ENCODE measurements around the gene HOXA4.

HOXA4 gene

DNA sequence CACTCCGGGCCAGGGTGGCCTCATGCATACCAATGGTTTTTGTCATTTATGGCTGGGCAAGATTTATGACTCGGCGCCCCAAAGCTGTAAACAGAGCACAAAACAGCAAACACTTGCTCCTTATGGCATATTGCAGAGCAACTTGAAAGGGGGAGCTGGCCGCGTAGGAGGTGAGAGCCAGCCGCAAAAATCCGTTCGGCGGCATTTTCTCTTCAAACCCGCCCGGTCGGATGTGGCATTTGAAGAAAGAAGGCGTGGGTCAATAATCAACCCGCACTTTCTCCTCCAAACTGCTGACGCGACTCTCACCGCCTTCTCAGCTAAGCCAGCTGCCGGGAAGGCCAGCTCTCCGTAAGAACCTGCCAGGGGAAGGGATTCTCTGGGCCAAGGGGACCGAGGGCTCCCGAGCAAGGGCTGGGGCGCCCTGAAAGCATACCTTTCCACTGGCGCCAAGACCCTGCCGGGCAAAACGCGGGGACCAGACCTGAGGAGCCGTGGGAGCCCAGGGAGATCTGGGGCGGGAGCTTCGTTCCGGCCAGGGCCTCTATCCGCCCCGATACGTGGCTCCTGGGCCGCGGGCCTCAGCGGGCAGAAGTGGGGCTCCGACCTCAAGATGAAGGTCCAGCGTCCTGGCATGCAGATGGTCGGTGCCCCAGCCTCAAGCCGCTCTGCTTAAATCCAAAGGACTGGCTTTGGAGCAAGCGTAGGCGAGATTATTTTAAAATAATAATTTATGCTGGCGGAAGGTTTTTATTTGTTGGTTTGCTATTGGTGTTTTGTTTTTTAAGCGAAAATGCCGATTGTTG is 15.1 kb downstream of the HOXA4 start:
- DNase-seq, result no peak

DNA sequence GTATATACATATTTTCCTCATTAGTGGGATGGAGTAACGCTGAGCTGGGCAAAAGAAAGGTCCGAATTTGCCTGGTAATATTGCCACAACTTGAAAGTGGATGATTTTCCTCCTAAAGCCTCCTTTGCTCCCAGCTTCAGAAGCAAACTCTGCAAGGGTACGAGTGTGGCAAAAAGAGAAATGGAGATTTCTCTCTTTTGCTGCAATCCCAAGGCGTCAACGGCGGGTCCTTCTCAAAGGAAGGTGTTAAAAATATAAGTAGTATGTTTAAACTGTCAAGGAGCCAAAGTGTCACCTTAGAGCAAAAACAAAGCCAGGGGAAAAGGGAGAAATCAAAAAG is 15.7 kb downstream of the HOXA4 start:
- DNase-seq, result no peak

DNA sequence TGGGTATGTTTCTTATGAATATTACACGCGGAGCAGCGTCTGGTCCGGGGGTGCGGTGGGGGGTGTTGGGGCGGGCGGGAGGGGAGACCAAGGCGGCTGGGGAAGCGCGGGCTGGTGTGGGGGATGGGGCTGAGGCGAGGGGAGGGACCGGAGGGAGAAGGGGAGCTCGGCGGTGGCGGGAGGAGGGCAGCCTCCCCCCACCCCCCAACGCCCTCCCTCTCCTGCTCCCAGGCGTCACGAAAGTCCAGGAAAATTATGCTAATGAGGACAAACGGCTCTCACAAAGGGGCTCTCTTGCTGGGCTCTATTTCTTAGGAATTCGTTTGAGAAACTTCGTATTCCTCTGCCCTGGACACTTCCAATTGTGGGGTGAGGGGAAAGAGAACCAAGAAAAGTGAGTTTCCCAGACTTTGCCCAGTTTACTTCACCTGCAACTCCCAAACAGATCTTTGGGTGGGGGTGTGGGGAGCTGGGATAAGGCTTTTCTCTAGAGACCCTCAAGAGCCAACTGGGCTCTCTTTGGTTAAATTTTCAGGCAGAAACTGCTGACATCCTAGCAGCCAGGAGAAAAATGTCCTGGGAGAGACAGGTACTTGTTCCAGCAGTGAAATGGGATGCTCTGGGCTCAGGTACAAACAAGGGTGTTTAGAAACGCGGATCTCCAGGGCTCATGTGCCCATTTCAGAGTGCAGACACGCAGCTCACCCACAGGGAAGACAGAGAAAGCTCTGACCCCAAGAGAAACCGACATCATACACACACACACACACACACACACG is 16.4 kb downstream of the HOXA4 start:
- no peak for DNase-seq

DNA sequence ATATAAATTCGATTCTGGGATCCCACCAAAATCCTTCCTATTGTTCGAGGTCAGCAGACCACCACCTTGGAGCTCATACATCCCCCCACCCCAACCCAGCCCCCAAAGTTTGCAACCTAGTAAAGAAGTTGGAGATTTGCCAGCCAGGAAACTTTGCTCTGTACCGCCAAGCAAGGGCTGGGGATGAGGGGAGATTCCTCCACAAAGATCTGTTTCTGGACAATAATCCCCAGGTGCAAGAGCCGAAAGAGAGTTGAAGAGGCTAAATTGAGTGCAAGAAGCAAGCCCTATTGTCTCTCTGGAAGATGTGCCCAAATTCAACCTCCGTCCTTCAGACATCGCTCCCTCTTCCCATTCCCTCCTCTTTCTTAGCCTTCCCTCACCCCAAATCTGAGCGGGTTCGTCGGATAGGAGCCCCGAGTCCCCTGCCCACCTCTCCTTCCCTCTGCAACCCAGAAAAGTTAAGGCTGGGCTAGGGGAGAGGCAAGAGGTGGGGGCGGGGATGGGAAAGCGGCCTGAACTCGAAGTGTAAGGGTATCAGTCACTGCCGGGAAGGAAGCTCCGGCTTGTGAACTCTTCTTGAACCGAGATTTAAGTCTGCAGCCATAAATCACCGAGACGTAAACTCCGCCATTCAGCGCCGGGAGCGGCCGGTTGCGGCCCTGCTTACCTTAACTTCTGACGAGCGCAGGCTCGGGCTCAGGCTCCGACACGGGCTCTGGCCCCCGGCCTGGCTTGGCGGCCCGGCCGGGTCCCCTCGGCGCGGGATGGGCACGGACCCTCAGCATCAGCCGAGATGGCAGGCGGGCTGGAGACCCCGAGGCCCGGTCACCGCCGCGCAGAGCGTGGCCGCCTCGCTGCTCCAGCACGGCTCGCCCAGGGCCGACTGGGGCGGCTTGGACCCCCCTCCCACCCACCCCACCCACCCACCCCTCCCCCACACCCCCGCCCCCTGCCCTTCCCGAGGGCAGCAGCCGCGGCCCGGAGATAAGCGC is 17.3 kb downstream of the HOXA4 start:
- DNase-seq, result no peak

DNA sequence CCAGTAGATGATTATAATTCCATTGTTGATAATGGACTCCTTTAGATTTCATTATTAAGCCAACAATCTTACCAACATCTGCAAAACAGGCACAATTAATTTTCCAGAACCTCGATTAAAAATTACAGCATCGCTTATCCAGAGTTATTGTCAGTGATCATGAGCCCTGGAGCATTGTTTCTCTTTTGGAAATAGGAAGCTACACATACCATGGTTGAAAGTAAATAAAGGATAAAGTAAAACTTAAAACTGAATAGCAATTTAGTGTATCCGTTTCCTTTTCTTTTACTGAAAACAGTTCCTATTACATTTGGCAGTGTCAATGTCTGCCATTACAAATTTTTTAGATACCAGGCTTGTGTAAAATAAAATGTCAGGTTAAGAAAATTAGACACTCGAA is 18.2 kb downstream of the HOXA4 start:
- DNase-seq, result no peak

DNA sequence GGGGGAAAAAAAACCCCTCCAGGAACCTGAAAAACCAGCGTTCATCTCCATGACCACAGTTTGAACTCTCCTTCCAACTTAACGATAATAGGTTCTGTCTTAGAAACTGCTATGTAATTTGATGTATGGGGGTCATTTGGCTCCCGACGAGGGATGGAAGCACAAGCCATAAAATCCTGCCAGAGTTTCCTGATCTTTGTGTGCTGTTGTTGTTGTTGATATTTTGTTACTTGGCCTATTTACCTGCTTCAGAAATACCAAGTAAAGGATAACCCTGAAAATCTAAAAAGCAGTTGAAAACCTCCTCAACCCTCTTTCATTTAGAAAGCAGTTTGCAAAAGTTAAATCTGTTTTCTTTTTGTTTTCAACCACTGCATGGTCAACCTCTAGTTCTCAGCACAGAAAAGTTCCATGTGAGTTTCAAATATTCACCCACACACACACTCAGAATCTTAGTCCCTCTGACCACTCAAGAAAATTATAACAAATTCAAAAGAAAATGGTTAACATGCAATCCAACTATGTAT is 18.7 kb downstream of the HOXA4 start:
- DNase-seq, result no peak

DNA sequence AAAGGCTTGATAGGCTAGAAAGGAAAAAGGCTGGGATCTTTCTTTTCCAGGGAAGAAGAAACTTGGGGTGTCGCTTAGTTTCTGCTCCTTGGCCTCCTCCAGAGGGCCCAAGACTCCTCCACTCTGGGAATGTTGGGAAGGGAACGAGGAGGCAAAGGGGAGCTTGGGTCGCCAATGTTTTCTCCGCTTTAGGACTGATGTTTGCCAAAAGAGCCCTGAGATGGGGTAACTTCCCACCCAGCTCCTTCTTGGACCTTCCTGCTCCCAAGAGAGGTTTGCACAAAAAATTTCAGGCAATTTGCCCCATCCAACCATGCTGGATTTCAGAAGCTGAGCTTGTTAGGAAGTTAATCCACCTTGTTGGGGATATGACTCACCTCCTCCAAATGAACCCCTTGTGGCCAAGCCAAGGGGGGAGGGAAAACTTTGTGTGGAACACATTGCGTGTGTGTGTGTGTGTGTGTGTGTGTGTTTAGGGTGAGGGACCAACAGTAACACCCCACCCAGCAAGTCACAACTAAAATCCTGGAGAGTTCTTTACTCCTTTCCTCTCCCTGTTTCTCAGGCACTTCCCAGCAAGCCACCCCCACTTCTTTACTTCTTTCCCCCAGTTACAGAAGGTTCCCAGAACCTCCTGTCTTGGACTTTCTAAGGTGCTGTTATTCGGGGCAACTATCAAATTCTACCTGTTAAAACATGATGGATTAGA is 19.4 kb downstream of the HOXA4 start:
- no peak for DNase-seq

DNA sequence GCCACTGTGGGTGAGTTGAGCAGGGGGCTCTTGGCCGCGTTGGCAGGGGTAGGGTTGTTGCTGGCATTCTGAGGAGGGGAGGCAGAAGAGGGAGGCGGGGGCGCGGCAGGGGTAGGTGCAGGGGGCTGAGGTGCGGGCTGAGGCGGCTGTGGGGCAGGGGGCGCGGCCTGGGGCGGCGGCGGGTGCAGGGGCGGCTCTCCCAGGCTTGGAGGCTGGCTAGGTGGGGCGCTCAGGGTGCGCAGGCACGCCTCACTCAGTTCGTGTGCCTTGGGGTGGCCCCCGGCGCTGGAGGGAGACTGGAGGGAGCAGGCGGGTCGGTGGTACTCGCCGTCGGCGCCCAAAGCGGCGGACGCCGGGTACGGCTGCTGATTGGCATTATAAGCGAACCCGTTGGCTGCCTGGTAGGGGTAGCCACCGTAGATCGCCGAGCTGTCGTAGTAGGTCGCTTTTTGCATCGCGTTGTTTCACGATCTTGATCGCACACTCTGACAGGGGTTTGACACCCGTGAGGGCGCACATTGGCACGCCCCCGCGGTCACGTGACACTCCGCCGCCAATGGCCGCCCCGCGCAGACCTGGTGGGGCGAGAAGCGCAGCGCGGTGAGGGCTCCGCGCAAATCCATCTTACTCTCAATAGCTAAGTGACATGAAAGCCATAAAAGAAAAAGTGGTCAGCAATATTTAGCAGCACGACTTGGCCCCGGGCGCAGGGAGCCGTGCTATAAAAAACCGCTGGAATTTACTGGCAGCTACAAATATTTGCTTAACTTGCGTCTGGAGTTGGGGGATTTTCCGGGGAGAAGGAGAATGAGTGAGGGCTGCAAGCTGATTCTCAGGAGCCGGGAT is 20.1 kb downstream of the HOXA4 start:
- no peak for DNase-seq

DNA sequence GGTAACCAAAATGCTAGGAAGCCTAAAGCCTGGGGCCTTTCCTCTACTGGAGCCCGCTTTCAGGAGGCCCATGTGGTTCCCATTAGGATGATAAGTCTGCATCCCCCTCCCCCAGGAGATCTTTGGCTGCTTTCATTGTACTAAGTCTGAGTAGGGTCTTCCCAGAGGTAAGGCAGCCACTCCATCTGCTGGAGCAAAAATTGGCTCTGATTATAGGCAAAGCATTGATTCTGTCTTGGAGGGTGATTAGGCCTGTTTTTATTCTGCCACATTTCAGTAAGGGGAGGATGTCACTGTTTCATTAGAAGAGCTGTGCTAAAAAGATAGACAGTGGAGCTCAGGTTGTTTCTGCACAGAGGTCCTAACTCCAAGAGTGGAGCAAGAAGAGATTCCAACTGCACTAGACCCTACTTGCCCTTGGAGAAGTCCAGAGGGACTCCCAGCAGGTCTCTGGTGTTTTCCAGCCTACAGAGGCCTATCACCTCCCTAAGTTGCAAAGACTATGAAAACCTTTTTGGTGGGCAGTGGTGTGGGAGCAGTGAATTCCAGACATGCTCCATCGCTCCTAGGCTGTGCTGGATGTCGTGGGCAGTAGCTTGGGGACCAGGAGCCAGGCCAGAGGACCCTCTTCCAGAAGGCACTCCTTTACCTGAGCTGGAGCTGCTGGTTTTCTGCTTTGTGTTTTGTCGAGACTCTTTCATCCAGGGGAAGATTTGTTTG is 20.9 kb downstream of the HOXA4 start:
- DNase-seq, result no peak

DNA sequence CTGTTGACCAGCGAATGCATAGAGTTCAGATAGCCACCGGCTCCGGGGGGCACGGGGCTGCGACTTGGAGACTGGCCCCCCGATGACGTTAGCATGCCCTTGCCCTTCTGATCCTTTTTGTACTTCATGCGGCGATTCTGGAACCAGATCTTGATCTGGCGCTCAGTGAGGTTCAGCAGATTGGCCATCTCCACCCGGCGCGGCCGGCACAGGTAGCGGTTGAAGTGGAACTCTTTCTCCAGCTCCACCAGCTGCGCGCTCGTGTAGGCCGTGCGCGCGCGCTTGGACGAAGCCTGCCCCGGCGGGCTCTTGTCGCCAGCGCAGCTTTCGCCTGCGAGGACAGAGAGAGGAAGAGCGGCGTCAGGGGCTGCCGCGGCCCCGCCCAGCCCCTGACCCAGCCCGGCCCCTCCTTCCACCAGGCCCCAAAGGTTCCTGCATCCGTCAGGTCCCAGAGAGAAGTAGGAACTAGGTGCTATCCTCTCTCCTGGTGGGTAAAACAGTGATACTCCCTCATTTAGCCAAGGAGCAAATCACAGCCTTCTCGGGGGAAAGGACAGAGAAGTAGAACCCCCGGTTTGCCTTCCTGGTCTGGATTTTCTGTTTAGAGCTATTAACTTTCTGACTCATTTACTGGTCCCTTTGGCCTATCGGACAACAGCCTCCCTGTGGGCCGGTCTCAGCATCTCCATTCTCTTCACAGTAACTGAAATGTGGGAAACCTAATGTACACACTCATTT is 22.0 kb downstream of the HOXA4 start:
- DNase-seq, result no peak

DNA sequence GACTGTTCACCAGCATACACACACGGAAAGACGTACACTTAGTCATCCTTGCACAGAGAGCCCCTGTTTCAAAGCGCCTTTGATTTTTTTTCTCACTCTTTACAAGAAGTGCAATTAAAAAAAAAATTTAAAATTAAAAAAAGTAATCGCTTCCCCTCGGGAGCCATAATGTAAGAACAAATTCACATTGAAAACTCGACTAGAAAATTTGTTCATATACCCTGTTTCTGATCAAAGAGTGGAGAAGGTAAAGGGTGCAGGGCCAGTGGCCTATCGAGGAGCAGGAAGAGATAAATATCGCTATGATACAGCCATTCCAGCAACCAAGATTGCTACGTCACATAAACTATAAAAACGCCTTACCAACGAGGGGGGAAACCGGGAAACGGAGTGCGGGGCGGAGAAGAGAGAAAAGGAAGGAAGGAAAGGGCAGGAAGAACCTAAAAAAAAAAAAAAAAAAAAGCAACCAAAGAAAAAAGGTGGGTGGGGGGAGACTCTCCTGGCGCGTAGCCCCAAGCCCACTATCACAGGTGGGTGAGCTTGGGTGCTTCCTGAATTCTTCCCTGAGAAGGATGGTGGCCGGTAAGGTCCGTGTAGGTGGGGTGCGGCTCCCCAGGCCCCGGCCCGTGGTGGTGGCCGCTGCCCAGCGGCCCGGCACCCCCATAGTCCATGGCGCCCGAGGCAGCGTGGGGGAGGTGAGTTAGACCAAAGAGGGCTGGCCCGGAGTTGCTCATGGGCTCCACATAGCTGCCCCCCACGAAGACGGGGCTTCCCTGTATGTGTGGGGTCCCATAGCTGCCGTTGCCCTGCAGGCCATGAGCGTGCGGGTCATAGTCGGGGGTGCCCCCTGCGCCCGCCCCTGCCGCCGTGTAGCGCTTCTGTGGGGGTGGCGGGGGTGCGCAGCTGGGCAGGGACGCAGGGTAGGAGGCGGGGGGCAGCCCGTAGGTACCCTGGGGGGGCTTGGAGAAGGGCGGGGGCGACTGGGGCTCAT is 22.9 kb downstream of the HOXA4 start:
- DNase-seq, result no peak

DNA sequence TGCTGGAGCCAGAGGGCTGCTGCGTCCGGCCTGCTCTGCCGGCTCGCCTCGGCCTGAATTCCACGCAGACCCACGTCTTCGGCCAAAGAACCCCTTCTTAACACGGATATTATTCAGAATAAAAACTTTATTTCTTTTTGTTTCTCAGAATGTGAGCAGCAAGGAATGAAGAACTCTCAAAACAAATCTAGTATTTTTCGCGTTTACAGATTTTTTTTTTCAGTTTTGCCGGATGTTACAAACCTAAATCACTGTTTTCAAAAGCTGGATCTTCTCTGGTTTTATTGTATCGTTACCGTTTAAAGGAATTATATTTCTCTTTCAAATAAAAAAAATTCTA is 23.7 kb downstream of the HOXA4 start:
- no peak for DNase-seq

DNA sequence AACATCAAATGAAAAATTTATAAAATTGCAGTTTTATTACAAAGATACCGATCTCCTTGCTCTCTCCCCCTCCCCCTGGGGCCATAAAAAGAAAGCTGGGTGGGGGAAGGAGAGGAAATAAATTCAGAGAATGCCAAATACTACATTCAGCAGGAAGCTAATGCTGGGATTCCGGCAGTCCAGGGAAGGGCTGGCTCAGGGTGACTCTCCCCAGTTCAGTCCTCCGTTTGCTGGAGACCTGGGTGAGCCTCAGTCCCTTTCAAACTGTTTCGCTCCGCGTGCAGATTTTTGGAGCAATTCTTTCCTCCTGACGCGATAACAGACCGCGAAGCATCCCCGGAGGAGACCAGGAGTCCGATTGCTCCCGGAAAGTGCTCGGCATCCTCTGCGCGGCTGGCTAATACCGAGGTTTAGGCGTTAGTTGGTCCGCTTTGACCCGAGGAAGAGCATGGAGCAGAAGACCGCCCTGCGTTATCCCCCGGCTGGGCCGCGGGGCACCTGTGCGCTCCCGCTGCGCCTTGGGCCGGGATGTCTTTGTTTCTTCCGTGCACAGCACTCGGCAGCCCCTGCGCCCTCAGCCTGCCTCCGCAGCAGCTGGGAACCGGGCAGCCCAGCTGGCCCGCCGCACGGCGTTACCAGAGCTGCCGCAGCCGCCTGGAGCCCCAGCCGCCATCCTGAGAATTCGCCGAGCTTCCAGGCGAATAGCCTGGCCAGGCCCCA is 24.2 kb downstream of the HOXA4 start:
- no peak for DNase-seq

DNA sequence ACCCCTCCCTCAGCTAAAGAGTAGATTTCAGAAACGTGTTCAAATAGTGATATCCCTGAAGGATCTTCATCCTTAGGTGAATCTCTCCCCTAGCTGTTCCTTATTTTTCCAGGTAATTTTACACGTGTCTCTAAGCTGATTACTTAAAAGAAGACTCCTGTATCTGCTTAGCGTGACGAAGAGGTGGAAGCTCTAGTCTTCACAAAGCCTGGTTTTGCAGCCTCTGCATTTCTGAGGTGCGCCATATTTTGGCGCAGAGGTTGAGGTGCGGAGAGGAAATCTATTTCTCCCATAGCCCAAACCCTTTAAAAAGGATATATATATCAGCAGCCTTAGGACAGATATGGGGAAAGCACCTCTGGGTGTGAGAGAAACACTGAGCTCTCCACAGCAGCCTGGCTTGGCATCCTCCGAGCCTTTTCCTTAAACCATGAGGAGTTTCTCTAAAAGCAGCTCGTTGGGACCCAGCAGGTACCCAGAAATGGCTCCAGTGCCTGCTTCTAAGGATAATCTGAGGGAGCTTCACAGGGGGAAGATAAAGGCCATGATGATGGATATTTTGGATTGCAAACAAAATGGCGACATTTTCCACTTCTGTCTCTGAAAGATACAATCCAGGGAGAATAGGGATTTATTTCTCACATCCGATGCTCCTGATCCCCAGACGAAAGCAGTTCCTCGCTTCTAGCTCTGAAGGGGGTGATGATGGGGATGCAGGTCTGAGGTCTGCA is 25.1 kb downstream of the HOXA4 start:
- DNase-seq, result no peak

DNA sequence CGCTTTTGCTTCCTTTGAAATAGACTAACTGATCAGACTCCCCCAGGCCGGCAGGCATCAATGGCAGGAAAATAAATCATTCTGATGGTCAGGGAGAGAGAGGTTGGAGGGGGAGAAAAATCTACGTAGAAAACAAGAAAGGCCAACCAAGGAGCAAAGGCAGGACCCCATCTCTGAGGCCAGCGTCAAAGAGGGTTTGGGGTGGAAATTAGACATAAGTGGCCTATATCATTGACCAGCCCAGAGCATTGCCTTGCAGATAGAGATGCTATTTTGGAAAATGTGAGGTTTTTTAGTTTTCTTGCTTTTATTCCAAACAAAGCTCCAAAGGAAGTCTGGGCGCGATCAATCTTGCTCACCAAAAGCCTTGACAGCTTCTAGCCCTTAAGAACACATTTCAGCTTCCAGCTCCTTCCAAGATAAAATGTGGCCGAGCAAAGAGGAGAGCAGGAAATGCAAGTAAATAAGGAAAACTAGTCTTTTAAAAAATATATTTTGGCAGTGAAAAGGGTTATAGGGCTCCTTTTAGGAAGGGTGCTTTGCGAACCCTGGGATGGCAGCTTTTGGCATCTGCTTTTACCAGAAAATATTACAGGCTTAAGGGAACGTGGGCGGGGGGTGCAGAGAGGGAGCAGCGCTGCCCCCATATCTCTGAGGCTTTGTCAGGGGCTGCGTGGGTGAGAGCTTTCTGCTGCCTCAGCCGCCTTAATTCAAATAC is 26.1 kb downstream of the HOXA4 start:
- no peak for DNase-seq

DNA sequence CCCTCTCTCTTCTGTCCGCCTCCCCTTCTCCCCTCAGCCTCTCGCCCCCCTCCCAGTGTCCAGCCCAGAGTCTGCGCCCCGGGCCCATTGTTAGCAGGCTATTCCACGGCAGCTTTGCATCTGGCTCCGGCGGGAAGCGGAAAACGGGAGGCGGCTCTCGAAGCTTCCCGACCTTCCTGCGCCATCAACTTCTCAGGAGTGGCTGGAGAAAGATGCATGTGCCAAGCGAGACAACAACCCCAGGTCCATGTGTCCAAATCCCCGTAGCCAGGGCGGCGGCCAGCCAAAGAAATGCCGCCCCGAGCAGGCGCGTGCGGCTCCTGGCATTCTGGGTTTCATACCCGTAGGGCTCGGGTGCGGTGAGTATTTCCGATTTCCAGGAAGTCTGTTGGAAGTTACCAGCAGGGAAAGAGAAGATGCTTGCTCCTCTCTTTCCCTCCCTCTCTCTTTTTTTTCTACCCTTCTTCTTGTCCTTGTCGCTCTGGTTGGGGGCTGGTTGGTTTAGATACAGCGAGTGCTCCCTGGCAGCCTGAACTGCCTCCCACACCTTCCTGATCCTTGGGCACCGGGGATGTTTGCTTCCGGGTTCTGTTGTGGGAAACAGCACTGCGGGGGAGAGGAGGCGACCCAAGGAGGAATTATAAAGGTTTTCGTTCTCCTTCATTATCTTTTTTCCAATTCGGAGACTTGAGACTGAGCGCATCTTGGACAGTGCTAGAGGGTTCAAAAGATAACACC is 26.9 kb downstream of the HOXA4 start:
- DNase-seq, result no peak

Measured in stimulated activated naive CD4-positive, alpha-beta T cell (primary cell).